WTC11 (cell line): ENCODE results near the gene ZFAND3. TPM values are rescaled to one million over a fixed set of nuclear protein-coding genes. Genes with fewer than 3 reads are reported as not detected.

Experiments
- ATAC-seq: fragments of 200-7000 bp; cut with Tn5 transposase; 2 replicates; pipeline ENCODE4 v1.10.0; 2021; ENCODE audit warnings: mild to moderate bottlenecking, moderate library complexity
- CTCF ChIA-PET: fragments of 300-600 bp; sonication (Branson Sonifier 250); formaldehyde crosslinking; loops from one replicate; lab custom pipeline; 2021; ENCODE audit warnings: antibody characterized with exemption; lab: Charles Lee
- POLR2A ChIA-PET: fragments of 350-600 bp; sonication (Branson Sonifier 250); formaldehyde crosslinking; loops from one replicate; lab custom pipeline; 2021; ENCODE audit warnings: antibody characterized with exemption; lab: Charles Lee
- DNase-seq: peaks from one replicate; pipeline ENCODE4 v3.0.0; 2021; ENCODE audit warnings: low spot score
- H3K27ac Mint-ChIP-seq: 2 replicates; pipeline ENCODE4 v1.8.0; 2021; ENCODE audit warnings: mixed read lengths
- H3K27me3 Mint-ChIP-seq: 2 replicates; pipeline ENCODE4 v1.8.0; 2021; ENCODE audit warnings: low read depth, mild to moderate bottlenecking, moderate library complexity, mixed read lengths
- H3K36me3 Mint-ChIP-seq: 2 replicates; pipeline ENCODE4 v1.8.0; 2021; ENCODE audit warnings: mixed read lengths
- H3K4me1 Mint-ChIP-seq: 2 replicates; pipeline ENCODE4 v1.8.0; 2022; ENCODE audit warnings: mixed read lengths
- H3K4me3 Mint-ChIP-seq: 2 replicates; pipeline ENCODE4 v1.8.0; 2021; ENCODE audit warnings: mild to moderate bottlenecking, moderate library complexity, mixed read lengths
- H3K9me3 Mint-ChIP-seq: 2 replicates; pipeline ENCODE4 v1.8.0; 2021; ENCODE audit warnings: mixed read lengths
- AFF4 ChIP-seq: sonication (generic); formaldehyde crosslinking; IDR thresholded peaks from 2 replicates; pipeline ENCODE4 v1.8.1; 2023; ENCODE audit warnings: mild to moderate bottlenecking, missing genetic modification reagents, borderline replicate concordance
- E2F1 ChIP-seq: sonication (generic); formaldehyde crosslinking; IDR thresholded peaks from 2 replicates; pipeline ENCODE4 v1.8.0; 2022; ENCODE audit warnings: mild to moderate bottlenecking, missing genetic modification reagents
- GRHL2 ChIP-seq: fragments of 250-450 bp; sonication (Bioruptor Pico); IDR thresholded peaks from 2 replicates; pipeline ENCODE4 v1.8.0; 2022; ENCODE audit warnings: mild to moderate bottlenecking, moderate library complexity; ENCODE audit not compliant: insufficient replicate concordance, severe bottlenecking
- GTF2I ChIP-seq: fragments of 250-450 bp; sonication (Bioruptor Pico); conservative IDR thresholded peaks from 2 replicates; pipeline ENCODE4 v1.4.0; 2021; ENCODE audit warnings: mild to moderate bottlenecking
- HMGXB4 ChIP-seq: sonication (generic); formaldehyde crosslinking; IDR thresholded peaks from 2 replicates; pipeline ENCODE4 v1.8.1; 2023; ENCODE audit warnings: mild to moderate bottlenecking, moderate library complexity, missing genetic modification reagents
- JAZF1 ChIP-seq: fragments of 250-450 bp; sonication (Bioruptor Pico); IDR thresholded peaks from 2 replicates; pipeline ENCODE4 v1.9.0; 2021; ENCODE audit warnings: moderate library complexity, mild to moderate bottlenecking, inconsistent platforms
- MXD4 ChIP-seq: fragments of 250-450 bp; sonication (Bioruptor Pico); IDR thresholded peaks from 2 replicates; pipeline ENCODE4 v1.8.0; 2021; ENCODE audit warnings: mild to moderate bottlenecking, moderate library complexity, borderline replicate concordance
- NR1H2 ChIP-seq: sonication (generic); formaldehyde crosslinking; IDR thresholded peaks from 2 replicates; pipeline ENCODE4 v1.9.0; 2021; ENCODE audit warnings: mild to moderate bottlenecking, moderate library complexity, missing genetic modification reagents
- NR3C1 ChIP-seq: sonication (generic); formaldehyde crosslinking; conservative IDR thresholded peaks from 2 replicates; pipeline ENCODE4 v1.8.1; 2023; ENCODE audit warnings: low read depth, mild to moderate bottlenecking, missing genetic modification reagents
- OVOL2 ChIP-seq: fragments of 250-450 bp; sonication (Bioruptor Pico); IDR thresholded peaks from 2 replicates; pipeline ENCODE4 v1.9.0; 2021; ENCODE audit warnings: mild to moderate bottlenecking, borderline replicate concordance
- SOX15 ChIP-seq: fragments of 250-450 bp; sonication (Bioruptor Pico); IDR thresholded peaks from 2 replicates; pipeline ENCODE4 v1.9.0; 2021; ENCODE audit warnings: mild to moderate bottlenecking
- SP1 ChIP-seq: sonication (generic); formaldehyde crosslinking; conservative IDR thresholded peaks from 2 replicates; pipeline ENCODE4 v1.8.1; 2022; ENCODE audit warnings: missing genetic modification reagents
- STAT6 ChIP-seq: sonication (generic); formaldehyde crosslinking; conservative IDR thresholded peaks from 2 replicates; pipeline ENCODE4 v1.8.1; 2023; ENCODE audit warnings: mild to moderate bottlenecking, low read depth, missing genetic modification reagents, moderate library complexity
- TEAD1 ChIP-seq: sonication (generic); formaldehyde crosslinking; IDR thresholded peaks from 2 replicates; pipeline ENCODE4 v1.8.0; 2022; ENCODE audit warnings: mild to moderate bottlenecking, missing genetic modification reagents
- ZNF232 ChIP-seq: sonication (generic); formaldehyde crosslinking; IDR thresholded peaks from 2 replicates; pipeline ENCODE4 v1.8.0; 2022; ENCODE audit warnings: mild to moderate bottlenecking, missing genetic modification reagents
- ZNF423 ChIP-seq: fragments of 250-450 bp; sonication (Bioruptor Pico); IDR thresholded peaks from 2 replicates; pipeline ENCODE4 v2.1.2; 2022; ENCODE audit warnings: mild to moderate bottlenecking, moderate library complexity
- ZNF425 ChIP-seq: fragments of 250-450 bp; sonication (Bioruptor Pico); conservative IDR thresholded peaks from 2 replicates; pipeline ENCODE4 v1.9.0; 2021; ENCODE audit warnings: mild to moderate bottlenecking
- total RNA-seq: library from RNA; stranded (reverse); gene quantifications from 3 replicates; pipeline ENCODE4 v1.2.3, GENCODE V29; 2021
- TF ChIP-seq, protein P1 (sequence below): fragments of 250-450 bp; sonication (Bioruptor Pico); IDR thresholded peaks from 2 replicates; pipeline ENCODE4 v1.9.0; 2021; ENCODE audit warnings: mild to moderate bottlenecking
- TF ChIP-seq, protein P2 (sequence below): sonication (generic); formaldehyde crosslinking; IDR thresholded peaks from 2 replicates; pipeline ENCODE4 v1.8.1; 2023; ENCODE audit warnings: mild to moderate bottlenecking, missing genetic modification reagents
- TF ChIP-seq, protein P3 (sequence below): sonication (generic); formaldehyde crosslinking; IDR thresholded peaks from 2 replicates; pipeline ENCODE4 v1.8.0; 2022; ENCODE audit warnings: mild to moderate bottlenecking, missing genetic modification reagents

The ZFAND3 gene
- total RNA-seq, 1 experiment from 2014 or later = 50.3 TPM

GRCh38 chr6:38127284-38127683 is 307.8 kb downstream of the ZFAND3 start:
- peaks cover 35% of the 10 kb centered on the region for H3K36me3 Mint-ChIP-seq
- peaks cover 14% of the 10 kb centered on the region for H3K4me1 Mint-ChIP-seq
- ChIA-PET CTCF (interaction anchor here (0.7 kb wide), 1 partner anchor 9 kb away, joined by 3 read pairs; no protein-coding TSS in a partner anchor), POLR2A (no interaction called here)
- no peak for DNase-seq
- no peak overlapping the region for H3K27ac Mint-ChIP-seq
- H3K27me3 Mint-ChIP-seq = no peaks in the 10 kb centered on the region
- TF ChIP-seq TEAD1 = no peak
- no peak for TF ChIP-seq GRHL2
- no peak for TF ChIP-seq MXD4 (CRISPR knock-in tag)
- ATAC-seq = no peak
- no peak overlapping the region for H3K4me3 Mint-ChIP-seq
- H3K9me3 Mint-ChIP-seq = peaks cover 43% of the 10 kb centered on the region

- CTCF ChIA-PET = no interaction called here
- POLR2A ChIA-PET = no interaction called here
- no peak for ATAC-seq
Observed at GRCh38 chr6:38131527-38131965, 312.0 kb downstream of the ZFAND3 start.

More at GRCh38 chr6:38131527-38131965, 312.0 kb downstream of the ZFAND3 start:
- H3K27me3 Mint-ChIP-seq = no peaks in the 10 kb centered on the region
- no peak overlapping the region for H3K27ac Mint-ChIP-seq
- no peak overlapping the region for H3K4me3 Mint-ChIP-seq
- H3K9me3 Mint-ChIP-seq = peaks cover 25% of the 10 kb centered on the region
- peaks cover 24% of the 10 kb centered on the region for H3K4me1 Mint-ChIP-seq
- no peak for DNase-seq
- no peak for TF ChIP-seq ZNF423 (CRISPR knock-in tag)
- TF ChIP-seq HMGXB4 (CRISPR knock-in tag) = no peak
- TF ChIP-seq AFF4 (CRISPR knock-in tag) = no peak
- no peak for TF ChIP-seq SP1
- TF ChIP-seq NR3C1 (CRISPR knock-in tag) = no peak
- no peak for TF ChIP-seq ZNF232 (CRISPR knock-in tag)
- TF ChIP-seq OVOL2 (CRISPR knock-in tag) = no peak
- no peak for TF ChIP-seq GTF2I
- TF ChIP-seq, protein P1, sequence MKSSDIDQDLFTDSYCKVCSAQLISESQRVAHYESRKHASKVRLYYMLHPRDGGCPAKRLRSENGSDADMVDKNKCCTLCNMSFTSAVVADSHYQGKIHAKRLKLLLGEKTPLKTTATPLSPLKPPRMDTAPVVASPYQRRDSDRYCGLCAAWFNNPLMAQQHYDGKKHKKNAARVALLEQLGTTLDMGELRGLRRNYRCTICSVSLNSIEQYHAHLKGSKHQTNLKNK (CRISPR knock-in tag) = no peak
- no peak for TF ChIP-seq JAZF1 (CRISPR knock-in tag)
- TF ChIP-seq ZNF425 = no peak
- TF ChIP-seq TEAD1 = no peak
- no peak for TF ChIP-seq STAT6 (CRISPR knock-in tag)
- no peak for TF ChIP-seq E2F1
- no peak for TF ChIP-seq SOX15
- TF ChIP-seq, protein P2, sequence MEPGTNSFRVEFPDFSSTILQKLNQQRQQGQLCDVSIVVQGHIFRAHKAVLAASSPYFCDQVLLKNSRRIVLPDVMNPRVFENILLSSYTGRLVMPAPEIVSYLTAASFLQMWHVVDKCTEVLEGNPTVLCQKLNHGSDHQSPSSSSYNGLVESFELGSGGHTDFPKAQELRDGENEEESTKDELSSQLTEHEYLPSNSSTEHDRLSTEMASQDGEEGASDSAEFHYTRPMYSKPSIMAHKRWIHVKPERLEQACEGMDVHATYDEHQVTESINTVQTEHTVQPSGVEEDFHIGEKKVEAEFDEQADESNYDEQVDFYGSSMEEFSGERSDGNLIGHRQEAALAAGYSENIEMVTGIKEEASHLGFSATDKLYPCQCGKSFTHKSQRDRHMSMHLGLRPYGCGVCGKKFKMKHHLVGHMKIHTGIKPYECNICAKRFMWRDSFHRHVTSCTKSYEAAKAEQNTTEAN (CRISPR knock-in tag) = no peak
- no peak for TF ChIP-seq NR1H2
- TF ChIP-seq, protein P3, sequence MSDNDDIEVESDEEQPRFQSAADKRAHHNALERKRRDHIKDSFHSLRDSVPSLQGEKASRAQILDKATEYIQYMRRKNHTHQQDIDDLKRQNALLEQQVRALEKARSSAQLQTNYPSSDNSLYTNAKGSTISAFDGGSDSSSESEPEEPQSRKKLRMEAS (CRISPR knock-in tag) = no peak
- peaks cover 15% of the 10 kb centered on the region for H3K36me3 Mint-ChIP-seq
